Left lung (tissue), 10 donors: ENCODE measurements around the gene LIN7B. TPM values are rescaled to one million over a fixed set of nuclear protein-coding genes. Genes with fewer than 3 reads are reported as not detected.
A peak's percentile ranks its signal among the peaks of the same experiment; 100 is the strongest.
"Not testable (repeated sequence)": the region's sequence is repeated elsewhere in the genome, so short reads cannot be mapped to it uniquely, and the experiment has no call there.

ENCODE experiments used
- ATAC-seq: fragments of 200-7000 bp; cut with Tn5 transposase; one replicate; pipeline ENCODE4 v1.9.1; 2020; ENCODE audit warnings: moderate library complexity
- DNase-seq, 4 donors: peaks; one replicate each; pipeline ENCODE4 v3.0.0-alpha.2; 2013 to 2020
- H3K27ac ChIP-seq, 2 donors: fragments of 200-600 bp; sonication (generic) in 1 of 2; one replicate each; pipeline versions ENCODE4 v1.5.0 to v1.8.0; 2020 to 2021
- H3K27me3 ChIP-seq, 2 donors: fragments of 200-600 bp; sonication (generic) in 1 of 2; one replicate each; pipeline versions ENCODE4 v1.5.0 to v1.8.0; 2020 to 2021
- H3K36me3 ChIP-seq, 2 donors: fragments of 200-600 bp; sonication (generic) in 1 of 2; one replicate each; pipeline versions ENCODE4 v1.5.0 to v1.8.0; 2020 to 2021
- H3K4me1 ChIP-seq, 2 donors: fragments of 200-600 bp; one replicate each; pipeline ENCODE4 v1.8.0; 2021
- H3K4me3 ChIP-seq, 2 donors: fragments of 200-600 bp; sonication (generic) in 1 of 2; one replicate each; pipeline versions ENCODE4 v1.5.0 to v1.8.0; 2020 to 2021; ENCODE audit warnings: mild to moderate bottlenecking in 1 of 2
- H3K9me3 ChIP-seq, 2 donors: fragments of 200-600 bp; sonication (generic) in 1 of 2; one replicate each; pipeline versions ENCODE4 v1.5.0 to v1.8.0; 2020 to 2021
- CTCF ChIP-seq, 2 donors: fragments of 200-600 bp; sonication (generic) in 1 of 2; IDR thresholded peaks; one replicate each; pipeline versions ENCODE4 v1.5.0 to v1.8.0; 2021; ENCODE audit warnings: antibody characterized with exemption in 2 of 2
- intact Hi-C, 2 donors: fragments of 100-400 bp; cut with DNase I; formaldehyde crosslinking; loops; one replicate each; pipeline versions ENCODE4 v1.11.2 to v1.14.2; 2022
- polyA plus RNA-seq, 6 donors: library from polyadenylated mRNA; unstranded; fragments of 120-200 nt; gene quantifications; one replicate each; pipeline ENCODE4 v1.2.1, GENCODE V29; 2013; ENCODE audit not compliant: insufficient read length in 6 of 6
- total RNA-seq, 2 donors: library from RNA; stranded (reverse); fragmentation: NEBNext Ultra II Directional; extraction: Animal tissue kit (Norgen Biotek cat#: 25700); gene quantifications; one replicate each; pipeline ENCODE4 v1.2.1, GENCODE V29; 2021
- donor health status: DM: no; HTN: yes; CAD: no.
- donor health status: DM: no; HTN: no; CAD: no.

Gene LIN7B
- total and polyA plus RNA-seq, 8 donors, result 6.5 to 12.5 (median 8.1) TPM

DNA sequence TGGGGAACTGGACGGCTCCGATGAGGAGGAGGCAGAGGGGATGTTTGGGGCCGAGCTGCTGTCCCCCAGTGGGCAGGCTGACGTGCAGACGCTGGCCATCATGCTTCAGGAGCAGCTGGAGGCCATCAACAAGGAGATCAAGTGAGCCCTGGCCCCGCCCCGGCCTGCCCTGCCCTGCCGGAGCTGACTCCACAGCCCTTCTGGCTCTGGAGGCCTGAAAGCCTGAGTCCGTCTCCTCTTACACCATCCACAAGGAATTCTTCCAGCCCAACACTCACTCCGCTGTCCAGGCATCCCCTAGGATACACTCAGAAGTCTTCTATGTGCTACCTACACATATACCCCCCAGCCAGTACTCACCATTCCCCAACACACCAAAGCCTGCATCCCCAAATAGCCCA, 22.6 kb downstream of the LIN7B start:
- Histone ChIP-seq H3K9me3 (no peaks in the 10 kb centered on the region), H3K4me1 (peaks cover 0 to 19% of the 10 kb centered on the region in 2 donors), H3K4me3 (no peak overlapping the region), H3K27ac (peak overlapping the region in 1 of 2 donors; percentile 26), H3K36me3 (no peaks in the 10 kb centered on the region), H3K27me3 (peaks cover 0 to 25% of the 10 kb centered on the region in 2 donors)
- peak; percentile 10 for ATAC-seq
- TF ChIP-seq CTCF (IDR thresholded peaks at IDR 0.05), result no peak
- intact Hi-C loops, result no loop called here
- no peak for DNase-seq

- DNase-seq (no peak), ATAC-seq (no peak)
- peaks cover 0 to 6% of the 10 kb centered on the region in 2 donors for H3K27me3 ChIP-seq
- H3K9me3 ChIP-seq, result no peaks in the 10 kb centered on the region
- no peak for TF ChIP-seq CTCF (IDR thresholded peaks at IDR 0.05)
- no peaks in the 10 kb centered on the region for H3K36me3 ChIP-seq
- no peak overlapping the region for H3K27ac ChIP-seq
- intact Hi-C loops, result no loop called here
- no peak overlapping the region for H3K4me3 ChIP-seq
- peaks cover under 1 to 20% of the 10 kb centered on the region in 2 donors for H3K4me1 ChIP-seq
Measured at GRCh38 chr19:49140951-49141350, 26.8 kb downstream of the LIN7B start.

- no peak for ATAC-seq
- DNase-seq, result no peak
- TF ChIP-seq CTCF (IDR thresholded peaks at IDR 0.05), result no peak
- Histone ChIP-seq H3K27ac (no peak overlapping the region), H3K9me3 (no peaks in the 10 kb centered on the region), H3K4me3 (no peak overlapping the region), H3K36me3 (no peaks in the 10 kb centered on the region), H3K27me3 (peaks cover 0 to 10% of the 10 kb centered on the region in 2 donors), H3K4me1 (peaks cover 4 to 21% of the 10 kb centered on the region in 2 donors)
- intact Hi-C loops, result no loop called here
Measured at GRCh38 chr19:49141352-49141751, 27.2 kb downstream of the LIN7B start.

DNA sequence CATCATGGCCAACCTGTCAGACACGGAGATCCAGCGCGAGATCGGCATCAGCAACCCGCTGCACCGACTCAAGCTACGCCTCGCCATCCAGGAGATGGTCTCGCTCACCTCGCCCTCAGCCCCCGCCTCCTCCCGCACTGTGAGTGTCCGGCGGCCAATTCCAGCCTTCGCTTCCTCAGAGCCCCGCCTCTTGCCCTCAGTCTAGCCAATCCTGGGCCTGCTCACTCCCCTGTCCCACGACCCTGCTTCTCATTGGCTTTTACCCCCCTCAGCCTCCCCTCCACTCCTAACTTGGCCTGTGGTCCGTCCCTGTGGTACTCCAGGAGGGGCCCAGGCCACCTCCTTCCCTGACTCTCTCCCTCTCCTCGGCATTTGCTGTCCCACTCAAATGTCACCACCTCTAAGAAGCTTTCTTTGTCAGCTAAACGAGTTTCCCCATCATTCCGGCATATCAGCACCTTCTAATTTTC, 28.7 kb downstream of the LIN7B start:
- DNase-seq, result peak; percentile 86 to 95 (median 91)
- intact Hi-C loops, result no loop called here
- no peak overlapping the region for H3K27ac ChIP-seq
- TF ChIP-seq CTCF (IDR thresholded peaks at IDR 0.05), result no peak
- peak overlapping the region; percentile 35 to 39 for H3K4me3 ChIP-seq
- peaks cover 4 to 20% of the 10 kb centered on the region in 2 donors for H3K4me1 ChIP-seq
- H3K9me3 ChIP-seq, result no peaks in the 10 kb centered on the region
- peaks cover 0 to 17% of the 10 kb centered on the region in 2 donors for H3K27me3 ChIP-seq
- H3K36me3 ChIP-seq, result no peaks in the 10 kb centered on the region
- ATAC-seq, result peak; percentile 99

GRCh38 chr19:49145573-49146407, 31.6 kb downstream of the LIN7B start:
- no peak overlapping the region for H3K27ac ChIP-seq
- no peaks in the 10 kb centered on the region for H3K36me3 ChIP-seq
- H3K9me3 ChIP-seq, result no peaks in the 10 kb centered on the region
- intact Hi-C loops, result loop anchor here in 1 of 2 donors (5.0 kb wide), 1 partner anchor 48 kb away; no protein-coding TSS in a partner anchor
- DNase-seq, result peak in 3 of 4 donors; percentile 71 to 94 (median 75)
- peaks cover 12 to 46% of the 10 kb centered on the region in 2 donors for H3K4me1 ChIP-seq
- peak; percentile 27 for ATAC-seq
- H3K27me3 ChIP-seq, result peaks cover 0 to 46% of the 10 kb centered on the region in 2 donors
- H3K4me3 ChIP-seq, result no peak overlapping the region
- TF ChIP-seq CTCF (IDR thresholded peaks at IDR 0.05), result peak; percentile 78 to 94

- peaks cover 12 to 52% of the 10 kb centered on the region in 2 donors for H3K4me1 ChIP-seq
- H3K27ac ChIP-seq, H3K36me3 ChIP-seq, ATAC-seq, H3K9me3 ChIP-seq, DNase-seq, H3K4me3 ChIP-seq: not testable (repeated sequence)
- H3K27me3 ChIP-seq, result peaks cover 0 to 52% of the 10 kb centered on the region in 2 donors
- intact Hi-C loops, result loop anchor here in 1 of 2 donors (5.0 kb wide), 1 partner anchor 49 kb away; no protein-coding TSS in a partner anchor
Measured at GRCh38 chr19:49146408-49146770, 32.2 kb downstream of the LIN7B start.
